ENCODE measurements around the gene VPS37B.

VPS37B gene

GRCh38 chr12:122903693-122904034 is 7.7 kb upstream of the VPS37B start:
- no peak for TF ChIP-seq GLIS3 (CRISPR knock-in tag; IDR thresholded peaks at IDR 0.05)
- TF ChIP-seq OSR1 (CRISPR knock-in tag; IDR thresholded peaks at IDR 0.05) = no peak
- no peak for TF ChIP-seq POU6F1 (CRISPR knock-in tag; IDR thresholded peaks at IDR 0.05; ENCODE audit: borderline replicate concordance, low read depth)
- no peak for TF ChIP-seq ESRRG (CRISPR knock-in tag; IDR thresholded peaks at IDR 0.05)
- no peak for TF ChIP-seq PATZ1 (CRISPR knock-in tag; IDR thresholded peaks at IDR 0.05; ENCODE audit: borderline replicate concordance)
- TF ChIP-seq BACH2 (CRISPR knock-in tag; IDR thresholded peaks at IDR 0.05; ENCODE audit: borderline replicate concordance) = no peak
- TF ChIP-seq CSRNP3 (CRISPR knock-in tag; IDR thresholded peaks at IDR 0.05) = no peak
- TF ChIP-seq TCF4 (CRISPR knock-in tag; IDR thresholded peaks at IDR 0.05; ENCODE audit: borderline replicate concordance) = no peak
- TF ChIP-seq ZNF8 (CRISPR knock-in tag; IDR thresholded peaks at IDR 0.05) = no peak
- TF ChIP-seq ZNF565 (CRISPR knock-in tag; conservative IDR thresholded peaks at IDR 0.05; ENCODE audit: low read depth) = no peak
- TF ChIP-seq PPARA (CRISPR knock-in tag; IDR thresholded peaks at IDR 0.05; ENCODE audit: borderline replicate concordance) = no peak
- TF ChIP-seq ARNTL (CRISPR knock-in tag; IDR thresholded peaks at IDR 0.05; ENCODE audit: borderline replicate concordance, low read depth) = no peak
- TF ChIP-seq TSHZ2 (CRISPR knock-in tag; IDR thresholded peaks at IDR 0.05) = no peak
- ATAC-seq = no peak

- no peak for TF ChIP-seq RARB (CRISPR knock-in tag; IDR thresholded peaks at IDR 0.05)
- TF ChIP-seq ZFP3 (CRISPR knock-in tag; IDR thresholded peaks at IDR 0.05) = no peak
- TF ChIP-seq BACH2 (CRISPR knock-in tag; IDR thresholded peaks at IDR 0.05; ENCODE audit: borderline replicate concordance) = no peak
- no peak for TF ChIP-seq TOX (CRISPR knock-in tag; IDR thresholded peaks at IDR 0.05; ENCODE audit: borderline replicate concordance)
- no peak for TF ChIP-seq PPARA (CRISPR knock-in tag; IDR thresholded peaks at IDR 0.05; ENCODE audit: borderline replicate concordance)
- no peak for TF ChIP-seq GLIS3 (CRISPR knock-in tag; IDR thresholded peaks at IDR 0.05)
- TF ChIP-seq SNAI2 (CRISPR knock-in tag; IDR thresholded peaks at IDR 0.05) = no peak
- no peak for TF ChIP-seq ISL1 (CRISPR knock-in tag; IDR thresholded peaks at IDR 0.05)
- TF ChIP-seq ZNF8 (CRISPR knock-in tag; IDR thresholded peaks at IDR 0.05) = no peak
- no peak for TF ChIP-seq CSDC2 (CRISPR knock-in tag; IDR thresholded peaks at IDR 0.05)
- no peak for TF ChIP-seq CSRNP3 (CRISPR knock-in tag; IDR thresholded peaks at IDR 0.05)
- no peak for TF ChIP-seq OSR1 (CRISPR knock-in tag; IDR thresholded peaks at IDR 0.05)
- TF ChIP-seq ZNF70 (CRISPR knock-in tag; IDR thresholded peaks at IDR 0.05) = no peak
- no peak for TF ChIP-seq ESRRG (CRISPR knock-in tag; IDR thresholded peaks at IDR 0.05)
- no peak for TF ChIP-seq ZNF565 (CRISPR knock-in tag; conservative IDR thresholded peaks at IDR 0.05; ENCODE audit: low read depth)
- TF ChIP-seq ZFP30 (CRISPR knock-in tag; IDR thresholded peaks at IDR 0.05) = no peak
- TF ChIP-seq POU6F1 (CRISPR knock-in tag; IDR thresholded peaks at IDR 0.05; ENCODE audit: borderline replicate concordance, low read depth) = no peak
- TF ChIP-seq ARNTL (CRISPR knock-in tag; IDR thresholded peaks at IDR 0.05; ENCODE audit: borderline replicate concordance, low read depth) = no peak
Measured at GRCh38 chr12:122902854-122903692, 7.1 kb upstream of the VPS37B start.

More at GRCh38 chr12:122902854-122903692, 7.1 kb upstream of the VPS37B start:
- ATAC-seq = no peak

All from SK-N-SH treated with all-trans-retinoic acid at 6 μM for 48 hours (cell line).